Mesodermal cell (in vitro differentiated cells): ENCODE measurements around the gene TOP3A.

Source experiments
- H3K27ac ChIP-seq: 2 replicates; pipeline ENCODE4 v1.7.0; 2013; ENCODE audit warnings: mild to moderate bottlenecking, low read depth, low read length, moderate library complexity; ENCODE audit not compliant: severe bottlenecking
- H3K36me3 ChIP-seq: 2 replicates; pipeline ENCODE4 v1.7.1; 2013; ENCODE audit warnings: mild to moderate bottlenecking, low read length, moderate library complexity; ENCODE audit not compliant: control insufficient read depth, insufficient read depth
- H3K4me1 ChIP-seq: one replicate; pipeline ENCODE4 v1.7.1; 2013; ENCODE audit warnings: mild to moderate bottlenecking, low read length; ENCODE audit not compliant: insufficient read depth, control insufficient read depth, poor library complexity, severe bottlenecking
- H3K4me3 ChIP-seq: 2 replicates; pipeline ENCODE4 v1.7.0; 2013; ENCODE audit warnings: low read length, control low read depth, mild to moderate bottlenecking; ENCODE audit not compliant: insufficient read depth, poor library complexity, severe bottlenecking; ENCODE audit errors: extremely low read depth
- H3K9me3 ChIP-seq: 2 replicates; pipeline ENCODE4 v1.7.1; 2013; ENCODE audit warnings: mild to moderate bottlenecking, low read length, moderate library complexity; ENCODE audit not compliant: control insufficient read depth
- WGBS, 2 experiments: methylation state at CpG; one replicate each; pipeline ENCODE4 v1.1.5; 2013; ENCODE audit warnings: missing lambda C conversion rate in 2 of 2; ENCODE audit not compliant: insufficient coverage in 2 of 2; 5-methylcytosine and 5-hydroxymethylcytosine counted together

The TOP3A gene

GRCh38 chr17:18252160-18252559 lies 62.6 kb downstream of the TOP3A start:
- Histone ChIP-seq H3K9me3 (no peaks in the 10 kb centered on the region), H3K36me3 (peaks cover 93% of the 10 kb centered on the region), H3K27ac (no peak overlapping the region), H3K4me3 (no peak overlapping the region), H3K4me1 (peaks cover 8% of the 10 kb centered on the region)
- WGBS, 2 experiments, result 90 to 91% methylated on average over 2 to 4 of the region's 5 CpGs

GRCh38 chr17:18251204-18251603 lies 63.6 kb downstream of the TOP3A start:
- Histone ChIP-seq H3K9me3 (no peaks in the 10 kb centered on the region), H3K4me3 (no peak overlapping the region), H3K4me1 (no peaks in the 10 kb centered on the region), H3K36me3 (peaks cover 91% of the 10 kb centered on the region), H3K27ac (no peak overlapping the region)
- 88 to 93% methylated on average over 15 of the region's 15 CpGs for WGBS, 2 experiments

- H3K36me3 ChIP-seq, result peaks cover 91% of the 10 kb centered on the region
- H3K4me3 ChIP-seq, result no peak overlapping the region
- no peak overlapping the region for H3K27ac ChIP-seq
- H3K4me1 ChIP-seq, result no peaks in the 10 kb centered on the region
- 95 to 97% methylated on average over 12 to 14 of the region's 14 CpGs for WGBS, 2 experiments
- no peaks in the 10 kb centered on the region for H3K9me3 ChIP-seq
Measured at GRCh38 chr17:18250708-18251107, 64.1 kb downstream of the TOP3A start.

- Histone ChIP-seq H3K36me3 (peaks cover 91% of the 10 kb centered on the region), H3K4me3 (no peak overlapping the region), H3K27ac (no peak overlapping the region), H3K4me1 (no peaks in the 10 kb centered on the region), H3K9me3 (no peaks in the 10 kb centered on the region)
- WGBS, 2 experiments, result 96 to 97% methylated on average over 7 to 9 of the region's 9 CpGs
Measured at GRCh38 chr17:18250259-18250658, 64.5 kb downstream of the TOP3A start.

GRCh38 chr17:18248811-18249210 lies 66.0 kb downstream of the TOP3A start:
- H3K4me1 ChIP-seq, result no peaks in the 10 kb centered on the region
- no peak overlapping the region for H3K4me3 ChIP-seq
- no peaks in the 10 kb centered on the region for H3K9me3 ChIP-seq
- H3K36me3 ChIP-seq, result peaks cover 89% of the 10 kb centered on the region
- WGBS, 2 experiments, result 96 to 100% methylated on average over 3 to 5 of the region's 7 CpGs
- peak overlapping the region; percentile 36 for H3K27ac ChIP-seq

GRCh38 chr17:18248300-18248731 lies 66.5 kb downstream of the TOP3A start:
- H3K36me3 ChIP-seq, result peaks cover 89% of the 10 kb centered on the region
- no peak overlapping the region for H3K27ac ChIP-seq
- 61 to 63% methylated on average over 9 of the region's 9 CpGs for WGBS, 2 experiments
- H3K4me3 ChIP-seq, result no peak overlapping the region
- H3K9me3 ChIP-seq, result no peaks in the 10 kb centered on the region
- H3K4me1 ChIP-seq, result no peaks in the 10 kb centered on the region

- 92 to 97% methylated on average over 27 to 29 of the region's 30 CpGs for WGBS, 2 experiments
- no peak overlapping the region for H3K4me3 ChIP-seq
- H3K27ac ChIP-seq, result no peak overlapping the region
- peaks cover 86% of the 10 kb centered on the region for H3K36me3 ChIP-seq
- H3K4me1 ChIP-seq, result no peaks in the 10 kb centered on the region
- no peaks in the 10 kb centered on the region for H3K9me3 ChIP-seq
Measured at GRCh38 chr17:18247613-18248001, 67.2 kb downstream of the TOP3A start.

GRCh38 chr17:18246880-18247612 lies 67.7 kb downstream of the TOP3A start:
- Histone ChIP-seq H3K9me3 (no peaks in the 10 kb centered on the region), H3K36me3 (peaks cover 86% of the 10 kb centered on the region), H3K27ac (no peak overlapping the region), H3K4me3 (no peak overlapping the region), H3K4me1 (no peaks in the 10 kb centered on the region)
- WGBS, 2 experiments, result 46 to 60% methylated on average over 23 to 25 of the region's 46 CpGs

GRCh38 chr17:18246109-18246725 lies 68.6 kb downstream of the TOP3A start:
- Histone ChIP-seq H3K4me3 (no peak overlapping the region), H3K27ac (no peak overlapping the region), H3K4me1 (no peaks in the 10 kb centered on the region), H3K36me3 (peaks cover 85% of the 10 kb centered on the region), H3K9me3 (no peaks in the 10 kb centered on the region)
- 91 to 95% methylated on average over 20 to 23 of the region's 24 CpGs for WGBS, 2 experiments

- H3K27ac ChIP-seq, result no peak overlapping the region
- peaks cover 83% of the 10 kb centered on the region for H3K36me3 ChIP-seq
- H3K9me3 ChIP-seq, result no peaks in the 10 kb centered on the region
- H3K4me1 ChIP-seq, result no peaks in the 10 kb centered on the region
- no peak overlapping the region for H3K4me3 ChIP-seq
- 94 to 96% methylated on average over 20 of the region's 21 CpGs for WGBS, 2 experiments
Measured at GRCh38 chr17:18245038-18245776, 69.6 kb downstream of the TOP3A start.
